Tibial artery (tissue), 4 donors: ENCODE measurements around the gene LIFR.

Source experiments
- DNase-seq, 2 donors: peaks; one replicate each; pipeline ENCODE4 v3.0.0-alpha.2; 2019
- H3K27ac ChIP-seq, 2 donors: fragments of 200-600 bp; sonication (generic) in 1 of 2; 1 replicate in 1 of 2; 2 replicates in 1 of 2; pipeline ENCODE4 v1.5.1; 2018 to 2019; ENCODE audit warnings: mild to moderate bottlenecking in 1 of 2
- H3K27me3 ChIP-seq, 2 donors: fragments of 200-600 bp; sonication (generic) in 1 of 2; one replicate each; pipeline versions ENCODE4 v1.5.1 to v1.6.0; 2016 to 2019
- H3K36me3 ChIP-seq, 3 donors: fragments of 200-600 bp; sonication (generic) in 2 of 3; one replicate each; pipeline ENCODE4 v1.5.1; 2016 to 2019; ENCODE audit warnings: mild to moderate bottlenecking in 2 of 3
- H3K4me1 ChIP-seq, 4 donors: fragments of 200-600 bp; sonication (generic) in 2 of 4; 1 replicate in 3 of 4; 2 replicates in 1 of 4; pipeline ENCODE4 v1.5.1; 2016 to 2019
- H3K4me3 ChIP-seq, 2 donors: fragments of 200-600 bp; sonication (generic) in 1 of 2; 1 replicate in 1 of 2; 2 replicates in 1 of 2; pipeline ENCODE4 v1.5.1; 2018 to 2019; ENCODE audit warnings: mild to moderate bottlenecking in 2 of 2
- H3K9me3 ChIP-seq, 3 donors: fragments of 200-600 bp; sonication (generic) in 1 of 3; one replicate each; pipeline ENCODE4 v1.5.1; 2016 to 2019
- intact Hi-C: fragments of 100-400 bp; cut with DNase I; formaldehyde crosslinking; loops from one replicate; pipeline ENCODE4 v1.15.0; 2023; ENCODE audit warnings: low total_unique reads
- TF ChIP-seq, protein P1 (sequence below), 2 experiments: fragments of 200-600 bp in 1 of 2; fragments of 450-650 bp in 1 of 2; IDR thresholded peaks; one replicate each; pipeline ENCODE4 v1.5.1; 2017 to 2019; ENCODE audit warnings: antibody characterized with exemption in 2 of 2, mild to moderate bottlenecking in 1 of 2, moderate library complexity in 1 of 2

LIFR gene

GRCh38 chr5:38465061-38465460, 91.4 kb downstream of the LIFR start:
- H3K36me3 ChIP-seq = no peaks in the 10 kb centered on the region
- H3K9me3 ChIP-seq = no peaks in the 10 kb centered on the region
- TF ChIP-seq, protein P1, sequence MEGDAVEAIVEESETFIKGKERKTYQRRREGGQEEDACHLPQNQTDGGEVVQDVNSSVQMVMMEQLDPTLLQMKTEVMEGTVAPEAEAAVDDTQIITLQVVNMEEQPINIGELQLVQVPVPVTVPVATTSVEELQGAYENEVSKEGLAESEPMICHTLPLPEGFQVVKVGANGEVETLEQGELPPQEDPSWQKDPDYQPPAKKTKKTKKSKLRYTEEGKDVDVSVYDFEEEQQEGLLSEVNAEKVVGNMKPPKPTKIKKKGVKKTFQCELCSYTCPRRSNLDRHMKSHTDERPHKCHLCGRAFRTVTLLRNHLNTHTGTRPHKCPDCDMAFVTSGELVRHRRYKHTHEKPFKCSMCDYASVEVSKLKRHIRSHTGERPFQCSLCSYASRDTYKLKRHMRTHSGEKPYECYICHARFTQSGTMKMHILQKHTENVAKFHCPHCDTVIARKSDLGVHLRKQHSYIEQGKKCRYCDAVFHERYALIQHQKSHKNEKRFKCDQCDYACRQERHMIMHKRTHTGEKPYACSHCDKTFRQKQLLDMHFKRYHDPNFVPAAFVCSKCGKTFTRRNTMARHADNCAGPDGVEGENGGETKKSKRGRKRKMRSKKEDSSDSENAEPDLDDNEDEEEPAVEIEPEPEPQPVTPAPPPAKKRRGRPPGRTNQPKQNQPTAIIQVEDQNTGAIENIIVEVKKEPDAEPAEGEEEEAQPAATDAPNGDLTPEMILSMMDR (IDR thresholded peaks at IDR 0.05) = no peak
- H3K4me1 ChIP-seq = peaks cover 21 to 75% (median 66%) of the 10 kb centered on the region in 4 donors
- H3K4me3 ChIP-seq = no peak overlapping the region
- no peaks in the 10 kb centered on the region for H3K27me3 ChIP-seq
- intact Hi-C loops = no loop called here
- DNase-seq = no peak
- H3K27ac ChIP-seq = peak overlapping the region; percentile 78 to 91

GRCh38 chr5:38463634-38464521, 92.6 kb downstream of the LIFR start:
- intact Hi-C loops = no loop called here
- Histone ChIP-seq H3K4me3 (no peak overlapping the region), H3K4me1 (peaks cover 17 to 63% (median 55%) of the 10 kb centered on the region in 4 donors), H3K36me3 (peaks cover 0 to 3% (median 0%) of the 10 kb centered on the region in 3 donors), H3K9me3 (no peaks in the 10 kb centered on the region), H3K27me3 (no peaks in the 10 kb centered on the region), H3K27ac (peak overlapping the region; percentile 78 to 91)
- TF ChIP-seq, protein P1 (IDR thresholded peaks at IDR 0.05) = no peak
- DNase-seq = no peak

DNA sequence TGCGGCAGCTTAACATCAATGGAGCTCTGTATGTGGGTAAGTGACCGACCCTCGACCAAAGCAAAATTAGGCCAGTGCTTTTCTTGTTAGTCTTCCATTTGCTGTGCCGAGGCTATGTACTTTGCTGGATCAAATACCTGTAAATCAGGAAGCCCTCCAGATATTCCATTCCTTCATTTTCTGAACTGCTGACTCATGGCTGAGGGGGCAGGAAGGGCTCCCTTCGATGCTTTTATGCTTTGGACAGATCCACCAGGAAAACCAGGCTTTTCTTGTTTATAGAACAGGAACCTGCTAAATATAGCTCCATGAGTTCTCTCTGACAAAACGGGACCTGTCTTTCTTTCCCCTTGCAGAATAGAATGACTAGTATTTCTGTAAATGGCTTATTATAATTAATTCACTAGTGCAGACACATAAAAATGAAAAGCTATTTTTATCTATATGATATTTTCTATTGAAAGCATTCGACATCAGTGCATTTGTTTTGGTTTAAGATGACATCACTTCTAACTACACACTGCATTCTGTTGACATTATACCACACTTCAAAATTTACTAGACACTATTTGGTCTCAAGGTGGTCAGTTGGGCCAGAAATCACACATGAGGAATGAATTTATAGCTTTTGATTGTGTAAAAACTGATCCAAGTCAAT, 93.3 kb downstream of the LIFR start:
- no peak overlapping the region for H3K4me3 ChIP-seq
- peaks cover 10 to 55% (median 47%) of the 10 kb centered on the region in 4 donors for H3K4me1 ChIP-seq
- peak overlapping the region; percentile 78 to 91 for H3K27ac ChIP-seq
- H3K9me3 ChIP-seq = no peaks in the 10 kb centered on the region
- TF ChIP-seq, protein P1 (IDR thresholded peaks at IDR 0.05) = no peak
- H3K36me3 ChIP-seq = peaks cover 0 to 11% (median 7%) of the 10 kb centered on the region in 3 donors
- intact Hi-C loops = no loop called here
- DNase-seq = no peak
- H3K27me3 ChIP-seq = no peaks in the 10 kb centered on the region

DNA sequence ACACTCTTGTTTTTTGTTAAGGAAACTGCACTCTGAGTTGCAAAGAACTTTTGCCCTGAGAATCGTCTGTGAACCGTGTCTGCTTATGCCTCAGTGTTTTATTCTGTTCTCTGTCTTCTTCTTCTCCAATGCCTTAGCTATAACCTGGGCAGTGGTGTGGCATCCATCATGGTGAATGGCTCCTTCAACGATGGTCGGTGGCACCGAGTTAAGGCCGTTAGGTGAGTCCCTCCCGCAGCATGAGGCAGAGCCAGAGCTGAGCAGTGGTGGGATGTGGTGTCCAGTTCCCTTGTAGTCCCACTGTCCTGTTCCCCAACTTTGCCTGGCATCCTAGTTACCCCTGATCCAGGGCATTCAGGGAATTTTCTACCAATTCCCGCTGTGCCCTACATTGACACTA, 98.3 kb downstream of the LIFR start:
- TF ChIP-seq, protein P1 (IDR thresholded peaks at IDR 0.05) = no peak

DNA sequence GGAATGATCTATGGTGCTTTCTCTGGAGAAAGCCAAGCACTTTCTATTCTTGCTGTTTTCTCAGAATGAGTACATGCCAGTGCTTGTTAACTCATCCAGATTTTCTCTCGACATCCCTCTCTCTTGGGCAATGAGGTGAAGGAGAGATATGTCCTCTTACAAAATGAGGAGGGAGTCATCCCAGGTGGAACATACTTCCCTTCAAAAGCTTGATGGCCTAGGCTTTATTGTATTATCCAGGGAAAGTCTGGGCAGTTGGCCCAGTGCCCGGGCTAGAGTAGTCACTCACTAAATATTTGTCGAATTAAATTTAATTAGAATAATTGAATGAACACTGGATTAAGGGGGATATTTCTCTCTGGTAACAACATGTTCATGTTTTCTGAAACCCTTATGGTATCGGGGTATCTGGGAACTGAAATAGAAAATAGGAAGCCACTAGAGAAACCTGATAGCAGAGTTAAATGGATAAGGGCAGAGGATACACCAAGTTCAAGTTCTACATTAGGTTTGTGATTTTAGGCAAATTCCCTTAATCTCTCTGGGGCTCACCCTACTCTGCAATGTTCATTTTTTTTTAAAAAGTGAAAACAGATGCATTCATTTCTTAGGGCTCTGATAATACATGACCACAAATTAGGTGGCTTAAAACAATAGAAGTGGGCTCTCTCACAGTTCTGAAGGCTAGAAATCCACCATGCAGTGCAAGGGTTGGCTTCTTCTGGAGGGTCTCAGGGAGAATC, 99.6 kb downstream of the LIFR start:
- H3K27ac ChIP-seq = no peak overlapping the region
- H3K27me3 ChIP-seq = no peaks in the 10 kb centered on the region
- intact Hi-C loops = no loop called here
- DNase-seq = no peak
- H3K36me3 ChIP-seq = peaks cover 6 to 33% (median 11%) of the 10 kb centered on the region in 3 donors
- no peak overlapping the region for H3K4me3 ChIP-seq
- H3K9me3 ChIP-seq = no peaks in the 10 kb centered on the region
- no peaks in the 10 kb centered on the region for H3K4me1 ChIP-seq
- TF ChIP-seq, protein P1 (IDR thresholded peaks at IDR 0.05) = no peak

More for the DNA sequence above, 98.3 kb downstream of the LIFR start:
- H3K27me3 ChIP-seq = no peaks in the 10 kb centered on the region
- no peak overlapping the region for H3K4me3 ChIP-seq
- peaks cover 0 to 20% (median 11%) of the 10 kb centered on the region in 3 donors for H3K36me3 ChIP-seq
- H3K27ac ChIP-seq = no peak overlapping the region
- no peak for DNase-seq
- intact Hi-C loops = no loop called here
- H3K4me1 ChIP-seq = peaks cover 0 to 8% (median 2%) of the 10 kb centered on the region in 4 donors
- H3K9me3 ChIP-seq = no peaks in the 10 kb centered on the region
